Gastroesophageal sphincter (tissue), 4 donors: Measurements from ENCODE around the gene CST7. TPM values are rescaled to one million over a fixed set of nuclear protein-coding genes. Genes with fewer than 3 reads are reported as not detected.

Experiments used
- ATAC-seq: fragments of 150-250 bp; one replicate; pipeline ENCODE4 v1.9.1; 2016; ENCODE audit warnings: mild to moderate bottlenecking, moderate library complexity
- H3K27ac ChIP-seq, 4 donors: fragments of 200-600 bp; sonication (generic) in 3 of 4; 1 replicate in 3 of 4; 2 replicates in 1 of 4; pipeline ENCODE4 v1.5.1; 2016 to 2019
- H3K27me3 ChIP-seq: fragments of 200-600 bp; sonication (generic); one replicate; pipeline ENCODE4 v1.5.1; 2019
- H3K36me3 ChIP-seq, 2 donors: fragments of 200-600 bp; sonication (generic); one replicate each; pipeline ENCODE4 v1.5.1; 2019; ENCODE audit warnings: control low read depth in 1 of 2
- H3K4me1 ChIP-seq, 3 donors: fragments of 200-600 bp; sonication (generic); 1 replicate in 2 of 3; 2 replicates in 1 of 3; pipeline ENCODE4 v1.5.1; 2016 to 2019; ENCODE audit warnings: control low read depth in 2 of 3
- H3K4me3 ChIP-seq, 2 donors: fragments of 200-600 bp; sonication (generic); one replicate each; pipeline ENCODE4 v1.5.1; 2019; ENCODE audit warnings: mild to moderate bottlenecking in 1 of 2, moderate library complexity in 1 of 2
- H3K9me3 ChIP-seq, 3 donors: fragments of 200-600 bp; sonication (generic); one replicate each; pipeline ENCODE4 v1.5.1; 2017 to 2019; ENCODE audit warnings: control low read depth in 2 of 3
- CTCF ChIP-seq, 4 experiments: fragments of 200-600 bp in 2 of 4; fragments of 450-650 bp in 2 of 4; sonication (generic) in 1 of 4; IDR thresholded peaks; one replicate each; pipeline ENCODE4 v1.5.1; 2017 to 2019; ENCODE audit warnings: antibody characterized with exemption in 4 of 4, mild to moderate bottlenecking in 2 of 4, moderate library complexity in 2 of 4
- EP300 ChIP-seq: sonication (generic); formaldehyde crosslinking; IDR thresholded peaks from one replicate; pipeline ENCODE4 v1.6.1; 2017; ENCODE audit warnings: antibody characterized with exemption, mild to moderate bottlenecking
- POLR2A ChIP-seq, 2 donors: fragments of 450-650 bp; IDR thresholded peaks; one replicate each; pipeline ENCODE4 v1.6.1; 2017; ENCODE audit warnings: antibody characterized with exemption in 2 of 2, mild to moderate bottlenecking in 2 of 2, moderate library complexity in 1 of 2
- POLR2AphosphoS5 ChIP-seq: sonication (generic); formaldehyde crosslinking; IDR thresholded peaks from one replicate; pipeline ENCODE4 v1.6.1; 2017; ENCODE audit warnings: antibody characterized with exemption
- whole genome bisulfite sequencing, 2 donors: methylation state at CpG; one replicate each; pipeline ENCODE4 v1.1.5; 2018; ENCODE audit warnings: low coverage in 1 of 2; 5-methylcytosine and 5-hydroxymethylcytosine counted together
- total RNA-seq, 4 donors: library from RNA; depleted of rRNA; stranded (reverse); fragments of >200 nt; gene quantifications; one replicate each; pipeline ENCODE4 v1.1.0, GENCODE V29; 2016

Gene CST7
- total RNA-seq, 4 donors from 2014 or later, result 0.37 to 4.0 TPM; not detected in 2

DNA sequence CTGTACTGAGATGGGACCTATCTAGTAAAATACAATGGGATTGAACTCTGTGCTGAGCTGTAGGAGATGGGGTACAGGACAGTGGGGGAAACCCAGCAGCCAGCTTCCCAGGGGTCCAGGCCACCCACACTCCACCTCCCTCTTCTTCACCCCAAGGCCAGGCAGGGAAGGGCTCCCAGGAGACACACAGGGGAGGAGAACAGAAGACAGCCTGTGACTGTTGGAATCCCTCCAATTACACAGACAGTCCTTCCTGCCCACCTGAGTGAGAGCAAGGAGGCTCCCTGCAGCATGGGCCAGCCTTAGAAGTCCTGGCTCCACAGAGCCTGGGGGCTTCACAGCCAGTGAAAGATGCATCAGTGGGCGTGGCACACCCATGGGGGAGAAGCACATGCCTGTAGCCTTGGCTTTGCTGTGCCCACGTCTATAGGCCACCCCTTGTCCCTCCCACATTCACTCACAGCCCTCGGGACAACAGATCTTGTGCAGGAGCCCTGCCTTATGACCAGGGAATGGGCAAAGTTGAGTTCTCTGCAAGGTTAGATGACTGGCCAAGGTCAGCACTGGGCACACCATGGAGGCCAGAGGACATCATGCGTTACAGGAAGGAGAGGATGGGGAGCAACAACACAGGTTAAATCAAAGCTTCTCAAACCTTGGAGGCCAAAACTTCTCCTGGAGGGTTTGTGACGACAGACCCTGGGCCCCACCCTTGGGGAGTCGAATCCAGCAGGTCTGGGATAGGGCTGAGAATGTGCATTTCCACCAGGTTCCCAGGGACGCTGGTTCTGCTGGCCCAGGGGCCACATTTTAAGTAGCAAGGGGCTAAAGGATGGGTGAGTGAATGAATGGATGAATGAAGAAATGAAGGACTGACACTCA, 12.3 kb upstream of the CST7 start:
- no peak for ATAC-seq
- H3K4me1 ChIP-seq, result no peaks in the 10 kb centered on the region
- H3K27me3 ChIP-seq, result no peaks in the 10 kb centered on the region
- WGBS, 2 donors, result 80% methylated on average over 1 of the region's 7 CpGs; no CpG with 5 or more reads in 1 of the 2 donors
- H3K4me3 ChIP-seq, result no peak overlapping the region
- H3K36me3 ChIP-seq, result no peaks in the 10 kb centered on the region
- TF ChIP-seq POLR2AphosphoS5, result no peak
- TF ChIP-seq CTCF (IDR thresholded peaks at IDR 0.05), result no peak
- no peak for TF ChIP-seq EP300
- TF ChIP-seq POLR2A (IDR thresholded peaks at IDR 0.05), result no peak
- H3K9me3 ChIP-seq, result peaks cover 0 to 22% (median 0%) of the 10 kb centered on the region in 3 donors
- H3K27ac ChIP-seq, result no peak overlapping the region

- Histone ChIP-seq H3K27me3 (no peaks in the 10 kb centered on the region), H3K9me3 (peaks cover 0 to 31% (median 0%) of the 10 kb centered on the region in 3 donors), H3K27ac (no peak overlapping the region), H3K36me3 (no peaks in the 10 kb centered on the region), H3K4me3 (no peak overlapping the region), H3K4me1 (no peaks in the 10 kb centered on the region)
- TF ChIP-seq EP300 (no peak), CTCF (IDR thresholded peaks at IDR 0.05) (no peak), POLR2AphosphoS5 (no peak), POLR2A (IDR thresholded peaks at IDR 0.05) (no peak)
- no peak for ATAC-seq
- 83 to 86% methylated on average over 1 of the region's 1 CpG for WGBS, 2 donors
These were observed 11.5 kb upstream of the CST7 start for GRCh38 chr20:24937579-24937978.

DNA sequence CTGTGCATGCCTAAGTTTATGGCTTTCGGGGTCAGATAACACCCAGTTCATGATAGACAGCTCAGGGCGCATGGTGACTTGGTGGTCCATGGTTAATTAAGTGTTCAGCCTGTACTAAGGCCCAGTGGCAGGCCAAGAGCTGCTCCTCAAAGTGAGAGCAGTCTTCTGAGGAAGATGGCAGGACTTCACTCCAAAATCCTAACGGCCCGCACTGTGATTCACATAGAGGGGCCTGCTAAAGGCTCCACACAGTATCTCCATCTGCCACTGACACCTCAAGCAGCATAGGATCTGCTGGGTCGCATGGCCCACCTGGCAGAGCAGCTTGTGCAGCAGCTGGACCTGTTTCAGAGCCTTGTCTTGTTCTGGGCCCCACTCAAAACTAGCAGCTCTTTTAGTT, 10.6 kb upstream of the CST7 start:
- Histone ChIP-seq H3K36me3 (no peaks in the 10 kb centered on the region), H3K4me1 (no peaks in the 10 kb centered on the region), H3K4me3 (no peak overlapping the region), H3K27ac (no peak overlapping the region), H3K27me3 (no peaks in the 10 kb centered on the region), H3K9me3 (peaks cover 0 to 32% (median 0%) of the 10 kb centered on the region in 3 donors)
- no CpG with 5 or more reads among the region's 5 CpGs for WGBS, 2 donors
- no peak for TF ChIP-seq POLR2AphosphoS5
- no peak for TF ChIP-seq EP300
- no peak for TF ChIP-seq POLR2A (IDR thresholded peaks at IDR 0.05)
- TF ChIP-seq CTCF (IDR thresholded peaks at IDR 0.05), result no peak
- ATAC-seq, result no peak

DNA sequence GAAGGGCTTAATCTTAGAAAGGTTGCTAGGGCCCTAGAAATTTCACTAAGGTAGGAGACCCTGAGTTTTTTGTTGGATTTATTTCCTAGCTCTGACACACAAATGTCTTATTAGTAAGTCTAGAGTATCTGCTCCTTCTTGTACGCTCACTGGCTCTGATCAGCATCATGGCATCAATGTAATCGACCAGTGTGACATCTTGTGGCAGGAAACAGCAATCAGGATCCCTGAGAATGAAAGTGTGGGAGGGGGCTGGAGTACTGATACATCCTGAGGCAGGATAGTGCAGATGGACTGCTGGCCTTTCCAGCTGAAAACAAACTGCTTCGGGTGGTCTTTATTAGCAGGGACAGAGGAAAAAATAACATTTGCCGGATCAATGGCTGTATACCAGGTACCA, 10.0 kb upstream of the CST7 start:
- peaks cover 0 to 32% (median 0%) of the 10 kb centered on the region in 3 donors for H3K9me3 ChIP-seq
- WGBS, 2 donors, result 57 to 85% methylated on average over 1 to 4 of the region's 4 CpGs
- H3K4me1 ChIP-seq, result no peaks in the 10 kb centered on the region
- TF ChIP-seq POLR2A (IDR thresholded peaks at IDR 0.05) (no peak), CTCF (IDR thresholded peaks at IDR 0.05) (no peak), EP300 (no peak), POLR2AphosphoS5 (no peak)
- no peaks in the 10 kb centered on the region for H3K36me3 ChIP-seq
- ATAC-seq, result no peak
- H3K4me3 ChIP-seq, result no peak overlapping the region
- H3K27ac ChIP-seq, result no peak overlapping the region
- no peaks in the 10 kb centered on the region for H3K27me3 ChIP-seq

- Histone ChIP-seq H3K4me1 (no peaks in the 10 kb centered on the region), H3K27ac (no peak overlapping the region), H3K4me3 (no peak overlapping the region), H3K36me3 (no peaks in the 10 kb centered on the region), H3K9me3 (peaks cover 0 to 41% (median 0%) of the 10 kb centered on the region in 3 donors), H3K27me3 (no peaks in the 10 kb centered on the region)
- ATAC-seq, result no peak
- 89% methylated on average over 3 of the region's 6 CpGs; no CpG with 5 or more reads in 1 of the 2 donors for WGBS, 2 donors
- TF ChIP-seq POLR2AphosphoS5 (no peak), POLR2A (IDR thresholded peaks at IDR 0.05) (no peak), EP300 (no peak), CTCF (IDR thresholded peaks at IDR 0.05) (no peak)
These were observed 6.4 kb upstream of the CST7 start for GRCh38 chr20:24942679-24943078.
